RWPE2 (cell line): ENCODE data around the gene CLSTN2.

ENCODE experiments used
- ATAC-seq: fragments of 200-7000 bp; cut with Tn5 transposase; 3 replicates; pipeline ENCODE4 v1.9.1; 2021; ENCODE audit warnings: low read depth
- DNase-seq: peaks from one replicate; pipeline ENCODE4 v3.0.0-alpha.2; 2020; ENCODE audit warnings: low spot score
- H3K27ac ChIP-seq: fragments of 450-650 bp; 2 replicates; pipeline ENCODE4 v1.5.1; 2017; ENCODE audit warnings: mild to moderate bottlenecking; ENCODE audit not compliant: poor library complexity, severe bottlenecking
- H3K27me3 ChIP-seq: fragments of 250-450 bp; sonication (Bioruptor Pico); 2 replicates; pipeline ENCODE4 v1.5.1; 2021; ENCODE audit warnings: mild to moderate bottlenecking, moderate library complexity; ENCODE audit not compliant: insufficient read depth, poor library complexity, severe bottlenecking
- H3K36me3 ChIP-seq: fragments of 250-450 bp; sonication (Bioruptor Pico); 2 replicates; pipeline ENCODE4 v1.5.1; 2020; ENCODE audit warnings: low read depth, mild to moderate bottlenecking, moderate library complexity
- H3K4me1 ChIP-seq: fragments of 250-450 bp; sonication (Bioruptor Pico); 2 replicates; pipeline ENCODE4 v1.5.1; 2021; ENCODE audit warnings: mild to moderate bottlenecking, moderate library complexity; ENCODE audit not compliant: insufficient read depth, poor library complexity, severe bottlenecking
- H3K4me3 ChIP-seq: fragments of 250-450 bp; sonication (Bioruptor Pico); 2 replicates; pipeline ENCODE4 v1.5.1; 2021; ENCODE audit warnings: mild to moderate bottlenecking, moderate library complexity; ENCODE audit not compliant: severe bottlenecking
- H3K9me3 ChIP-seq: fragments of 250-450 bp; sonication (Bioruptor Pico); 2 replicates; pipeline ENCODE4 v1.5.1; 2021; ENCODE audit warnings: mild to moderate bottlenecking, moderate library complexity; ENCODE audit not compliant: severe bottlenecking
- TF ChIP-seq, protein P1 (sequence below): fragments of 450-650 bp; IDR thresholded peaks from one replicate; pipeline ENCODE4 v1.5.1; 2017; ENCODE audit warnings: mild to moderate bottlenecking, moderate library complexity; ENCODE audit not compliant: poor library complexity, severe bottlenecking

The CLSTN2 gene

DNA sequence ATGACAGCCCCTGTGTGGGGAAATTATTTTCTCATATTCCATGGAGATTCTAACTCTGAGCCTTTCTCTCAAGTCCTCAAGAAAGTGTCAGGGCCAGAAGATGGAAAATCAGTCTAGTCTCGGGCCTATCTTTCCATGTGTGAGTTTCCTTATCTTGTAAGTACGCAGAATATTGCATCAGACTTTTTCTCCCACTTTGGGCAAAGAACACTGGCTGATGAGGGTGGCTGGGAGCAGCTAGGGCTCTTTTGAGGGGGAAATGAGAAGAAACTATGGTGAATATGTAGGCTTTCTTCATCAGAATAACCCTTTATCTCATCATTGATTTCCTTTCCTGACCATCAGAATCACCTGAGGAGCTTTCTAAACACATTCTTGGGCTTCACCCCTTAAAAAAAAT is 264.0 kb downstream of the CLSTN2 start:
- no peak for DNase-seq
- ATAC-seq, result no peak
- Histone ChIP-seq H3K4me3 (no peak overlapping the region), H3K4me1 (no peaks in the 10 kb centered on the region), H3K36me3 (no peaks in the 10 kb centered on the region), H3K9me3 (no peaks in the 10 kb centered on the region), H3K27ac (no peak overlapping the region), H3K27me3 (no peaks in the 10 kb centered on the region)
- TF ChIP-seq, protein P1, sequence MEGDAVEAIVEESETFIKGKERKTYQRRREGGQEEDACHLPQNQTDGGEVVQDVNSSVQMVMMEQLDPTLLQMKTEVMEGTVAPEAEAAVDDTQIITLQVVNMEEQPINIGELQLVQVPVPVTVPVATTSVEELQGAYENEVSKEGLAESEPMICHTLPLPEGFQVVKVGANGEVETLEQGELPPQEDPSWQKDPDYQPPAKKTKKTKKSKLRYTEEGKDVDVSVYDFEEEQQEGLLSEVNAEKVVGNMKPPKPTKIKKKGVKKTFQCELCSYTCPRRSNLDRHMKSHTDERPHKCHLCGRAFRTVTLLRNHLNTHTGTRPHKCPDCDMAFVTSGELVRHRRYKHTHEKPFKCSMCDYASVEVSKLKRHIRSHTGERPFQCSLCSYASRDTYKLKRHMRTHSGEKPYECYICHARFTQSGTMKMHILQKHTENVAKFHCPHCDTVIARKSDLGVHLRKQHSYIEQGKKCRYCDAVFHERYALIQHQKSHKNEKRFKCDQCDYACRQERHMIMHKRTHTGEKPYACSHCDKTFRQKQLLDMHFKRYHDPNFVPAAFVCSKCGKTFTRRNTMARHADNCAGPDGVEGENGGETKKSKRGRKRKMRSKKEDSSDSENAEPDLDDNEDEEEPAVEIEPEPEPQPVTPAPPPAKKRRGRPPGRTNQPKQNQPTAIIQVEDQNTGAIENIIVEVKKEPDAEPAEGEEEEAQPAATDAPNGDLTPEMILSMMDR, result no peak

GRCh38 chr3:140199743-140200142 is 264.8 kb downstream of the CLSTN2 start:
- ATAC-seq (no peak), DNase-seq (no peak)
- Histone ChIP-seq H3K36me3 (no peaks in the 10 kb centered on the region), H3K27me3 (no peaks in the 10 kb centered on the region), H3K4me1 (no peaks in the 10 kb centered on the region), H3K4me3 (no peak overlapping the region), H3K27ac (no peak overlapping the region), H3K9me3 (no peaks in the 10 kb centered on the region)
- TF ChIP-seq, protein P1, result no peak

GRCh38 chr3:140203510-140203909 is 268.5 kb downstream of the CLSTN2 start:
- H3K9me3 ChIP-seq, result no peaks in the 10 kb centered on the region
- no peaks in the 10 kb centered on the region for H3K36me3 ChIP-seq
- ATAC-seq (no peak), DNase-seq (no peak)
- no peaks in the 10 kb centered on the region for H3K4me1 ChIP-seq
- no peak overlapping the region for H3K27ac ChIP-seq
- TF ChIP-seq, protein P1, result no peak
- H3K4me3 ChIP-seq, result no peak overlapping the region
- H3K27me3 ChIP-seq, result no peaks in the 10 kb centered on the region

GRCh38 chr3:140204271-140204984 is 269.4 kb downstream of the CLSTN2 start:
- Histone ChIP-seq H3K27me3 (no peaks in the 10 kb centered on the region), H3K27ac (no peak overlapping the region), H3K9me3 (no peaks in the 10 kb centered on the region), H3K4me1 (no peaks in the 10 kb centered on the region), H3K4me3 (no peak overlapping the region), H3K36me3 (no peaks in the 10 kb centered on the region)
- ATAC-seq (no peak), DNase-seq (no peak)
- TF ChIP-seq, protein P1, result no peak

DNA sequence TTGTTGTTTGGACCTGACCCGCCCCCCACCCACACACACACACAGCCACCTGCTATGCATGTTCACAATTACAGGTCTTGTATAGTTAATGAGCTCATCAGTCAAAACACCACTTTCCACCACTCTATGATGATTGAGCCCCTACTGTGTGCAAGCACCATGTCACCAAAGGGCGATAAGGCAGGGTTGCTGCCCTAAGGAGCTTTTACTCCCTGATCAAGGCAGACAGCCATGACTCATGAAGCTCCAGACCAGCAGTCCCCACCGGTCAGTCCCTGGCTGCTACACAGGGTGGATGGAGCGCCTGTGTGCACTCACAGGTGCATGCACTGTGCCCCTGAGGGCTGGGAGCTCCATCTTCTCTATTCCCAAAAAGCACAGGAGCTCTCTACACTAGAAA is 270.6 kb downstream of the CLSTN2 start:
- TF ChIP-seq, protein P1, result no peak
- H3K4me1 ChIP-seq, result no peaks in the 10 kb centered on the region
- no peaks in the 10 kb centered on the region for H3K9me3 ChIP-seq
- no peak overlapping the region for H3K4me3 ChIP-seq
- H3K27ac ChIP-seq, result no peak overlapping the region
- DNase-seq (no peak), ATAC-seq (no peak)
- no peaks in the 10 kb centered on the region for H3K27me3 ChIP-seq
- H3K36me3 ChIP-seq, result no peaks in the 10 kb centered on the region
